Stimulated activated CD8-positive, alpha-beta memory T cell treated with anti-CD3 and anti-CD28 coated beads, Interleukin-2, amount 100 ng/mL, for 48 hours (primary cell): ENCODE results near the gene B4GAT1.

Source experiments
- DNase-seq, 2 donors: peaks; one replicate each; pipeline ENCODE4 v3.0.0-alpha.2; 2020; ENCODE audit warnings: low read depth in 2 of 2

B4GAT1 gene

DNA sequence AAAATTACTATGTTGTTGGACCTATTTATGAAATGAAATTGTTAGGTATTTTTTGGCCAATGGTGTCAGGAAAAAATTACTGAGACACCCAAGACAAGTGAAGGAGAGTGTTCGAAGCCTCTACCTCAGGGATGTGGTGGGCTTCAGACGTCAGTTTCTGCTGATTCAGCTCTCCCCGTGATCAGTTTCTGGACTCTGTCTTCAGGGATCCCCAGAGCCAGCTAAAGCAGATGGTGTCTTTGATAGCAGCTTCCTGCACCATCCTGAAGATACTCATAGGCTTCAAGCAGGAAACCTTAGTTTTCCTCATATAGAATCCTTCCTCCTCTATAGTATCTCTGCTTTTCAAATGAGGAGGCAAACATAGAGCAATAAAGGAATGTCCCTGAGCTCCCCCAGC, 38.0 kb downstream of the B4GAT1 start:
- DNase-seq = no peak

GRCh38 chr11:66302656-66303055, 44.8 kb downstream of the B4GAT1 start:
- no peak for DNase-seq

DNA sequence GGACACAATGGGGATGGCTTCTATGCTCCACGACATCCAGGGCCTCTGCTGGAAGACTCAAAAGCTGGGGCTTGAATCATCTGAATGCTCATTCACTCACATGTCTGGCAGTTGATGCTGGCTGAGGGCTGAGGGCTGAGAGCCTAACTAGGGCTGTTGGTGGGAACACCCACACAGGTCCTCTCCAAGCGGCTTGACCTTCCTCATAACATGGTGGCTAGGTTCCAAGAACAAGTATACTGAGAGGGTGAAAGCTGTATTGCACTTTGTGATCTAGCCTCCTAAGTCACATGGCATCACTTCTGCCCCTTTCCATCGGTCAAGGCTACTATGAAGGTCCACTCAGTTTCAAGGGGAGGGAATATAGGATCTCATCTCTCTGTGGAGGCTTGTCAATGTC, 48.2 kb downstream of the B4GAT1 start:
- no peak for DNase-seq

DNA sequence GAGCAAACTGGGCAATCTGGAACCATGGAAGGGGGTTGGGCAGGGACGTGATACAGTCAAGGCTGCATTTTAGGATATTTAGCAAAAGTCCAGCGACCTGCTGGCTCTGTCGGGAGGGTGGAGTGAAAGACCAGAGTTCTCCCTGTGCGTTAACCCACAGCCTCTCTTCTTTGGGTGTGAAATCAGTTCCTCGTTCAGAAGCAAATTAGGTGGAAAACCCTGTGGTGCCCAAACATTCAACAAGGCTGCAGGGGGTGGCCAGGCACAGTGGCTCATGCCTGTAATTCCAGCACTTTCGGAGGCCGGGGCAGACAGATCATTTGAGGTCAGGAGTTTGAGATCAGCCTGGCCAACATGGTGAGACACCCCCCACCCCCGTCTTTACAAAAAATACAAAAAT, 49.8 kb downstream of the B4GAT1 start:
- DNase-seq = no peak
